ENCODE data around the gene GFRA1. TPM values are rescaled to one million over a fixed set of nuclear protein-coding genes. Genes with fewer than 3 reads are reported as not detected.

GFRA1 gene
- total RNA-seq, 4 donors from 2014 or later, result 2.6 to 75.1 (median 48.0) TPM

DNA sequence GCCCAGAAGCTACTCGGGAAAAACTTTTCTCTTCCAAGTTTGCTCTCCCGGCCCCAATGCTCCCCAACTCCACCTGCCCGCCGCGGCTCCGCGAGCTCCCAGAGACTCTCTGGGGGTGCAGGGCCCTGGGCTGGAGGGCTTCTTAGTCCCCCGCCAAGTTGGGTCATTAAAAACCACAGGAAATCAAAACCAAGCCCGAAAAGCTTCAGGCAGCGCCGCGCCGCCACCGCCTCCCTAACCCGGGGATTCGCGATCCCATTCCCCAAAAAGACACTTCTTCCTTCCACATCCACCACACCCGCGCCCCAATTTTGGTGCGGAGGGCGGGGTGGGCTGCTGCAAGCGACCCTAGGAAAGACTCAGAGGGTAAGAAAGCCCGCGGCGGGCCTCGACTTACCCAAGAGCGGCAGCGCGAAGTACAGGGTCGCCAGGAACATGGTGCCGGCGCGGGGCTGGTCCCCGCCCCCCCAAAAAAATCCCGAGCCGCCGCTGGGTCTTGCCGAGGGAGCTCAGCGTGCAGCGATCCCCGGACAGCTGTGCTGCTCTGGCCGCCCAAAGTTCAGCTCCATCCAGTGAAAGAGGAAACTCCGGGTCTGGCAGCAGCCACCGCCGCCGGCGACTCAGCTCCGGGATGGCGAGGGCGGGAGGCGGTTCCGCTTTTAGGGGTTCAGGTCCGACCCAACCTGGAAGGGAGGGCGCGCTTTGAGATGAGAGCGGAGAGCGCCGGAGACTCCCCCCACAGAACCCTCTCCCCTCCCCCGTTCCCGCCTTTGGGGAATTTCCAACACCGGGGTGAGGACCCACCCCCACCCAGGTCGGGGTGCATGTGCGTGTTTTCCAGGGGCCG lies 1.2 kb downstream of the GFRA1 start:
- intact Hi-C loops (cut with DNase I; ENCODE audit: low total_unique reads), result no loop called here
- Histone ChIP-seq H3K4me3 (peak overlapping the region; percentile 33 to 49), H3K4me1 (no peaks in the 10 kb centered on the region), H3K9me3 (no peaks in the 10 kb centered on the region), H3K36me3 (no peaks in the 10 kb centered on the region), H3K27me3 (peaks cover 0 to 5% of the 10 kb centered on the region in 2 donors), H3K27ac (peak overlapping the region in 1 of 2 donors; percentile 63)
- TF ChIP-seq, protein P1, sequence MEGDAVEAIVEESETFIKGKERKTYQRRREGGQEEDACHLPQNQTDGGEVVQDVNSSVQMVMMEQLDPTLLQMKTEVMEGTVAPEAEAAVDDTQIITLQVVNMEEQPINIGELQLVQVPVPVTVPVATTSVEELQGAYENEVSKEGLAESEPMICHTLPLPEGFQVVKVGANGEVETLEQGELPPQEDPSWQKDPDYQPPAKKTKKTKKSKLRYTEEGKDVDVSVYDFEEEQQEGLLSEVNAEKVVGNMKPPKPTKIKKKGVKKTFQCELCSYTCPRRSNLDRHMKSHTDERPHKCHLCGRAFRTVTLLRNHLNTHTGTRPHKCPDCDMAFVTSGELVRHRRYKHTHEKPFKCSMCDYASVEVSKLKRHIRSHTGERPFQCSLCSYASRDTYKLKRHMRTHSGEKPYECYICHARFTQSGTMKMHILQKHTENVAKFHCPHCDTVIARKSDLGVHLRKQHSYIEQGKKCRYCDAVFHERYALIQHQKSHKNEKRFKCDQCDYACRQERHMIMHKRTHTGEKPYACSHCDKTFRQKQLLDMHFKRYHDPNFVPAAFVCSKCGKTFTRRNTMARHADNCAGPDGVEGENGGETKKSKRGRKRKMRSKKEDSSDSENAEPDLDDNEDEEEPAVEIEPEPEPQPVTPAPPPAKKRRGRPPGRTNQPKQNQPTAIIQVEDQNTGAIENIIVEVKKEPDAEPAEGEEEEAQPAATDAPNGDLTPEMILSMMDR (IDR thresholded peaks at IDR 0.05), result no peak
- no peak for TF ChIP-seq POLR2A (IDR thresholded peaks at IDR 0.05)
- DNase-seq, result peak in 1 of 2 donors; percentile 42

DNA sequence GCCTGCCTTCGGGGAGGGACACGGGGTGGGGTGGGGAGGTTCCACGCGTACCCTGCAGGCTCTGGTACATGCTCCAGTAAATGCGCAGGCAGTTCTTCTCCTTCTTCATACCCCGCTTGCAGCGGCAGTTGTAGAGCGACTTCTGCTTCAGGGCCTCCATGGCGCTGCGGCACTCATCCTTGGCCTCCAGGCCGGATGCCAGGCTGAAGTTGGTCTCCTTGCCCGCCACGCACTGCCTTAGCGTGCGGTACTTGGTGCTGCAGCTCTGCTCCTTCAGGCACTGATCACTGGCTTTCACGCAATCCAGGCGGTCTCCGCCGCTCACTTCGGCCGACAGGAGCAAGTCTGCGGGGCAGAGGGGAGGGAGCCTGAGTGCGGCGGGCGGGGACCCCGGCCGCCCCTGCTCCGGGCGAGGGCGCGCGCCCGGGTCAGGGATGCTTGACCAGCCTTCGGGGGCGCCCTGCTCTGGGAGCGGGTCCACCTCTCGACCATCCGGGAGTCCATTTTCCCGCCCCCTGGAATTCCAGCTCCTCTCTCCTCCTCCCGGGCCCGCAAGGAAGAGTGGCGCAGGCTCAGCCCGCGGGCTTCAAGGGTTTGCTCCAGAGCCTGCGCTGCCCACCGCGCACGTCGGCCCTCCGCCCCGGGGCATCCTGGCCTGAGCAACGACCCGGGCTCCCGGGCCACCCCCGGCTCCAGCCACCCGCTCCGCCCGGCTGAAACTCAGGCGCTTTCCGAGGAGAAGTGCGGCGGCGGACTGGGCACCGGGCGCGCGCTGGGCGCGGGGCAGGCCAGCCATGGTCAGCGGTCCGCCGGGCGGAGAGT lies 2.0 kb downstream of the GFRA1 start:
- Histone ChIP-seq H3K27ac (peak overlapping the region in 1 of 2 donors; percentile 63), H3K4me1 (no peaks in the 10 kb centered on the region), H3K36me3 (no peaks in the 10 kb centered on the region), H3K9me3 (no peaks in the 10 kb centered on the region), H3K4me3 (peak overlapping the region; percentile 33 to 49), H3K27me3 (peaks cover 0 to 3% of the 10 kb centered on the region in 2 donors)
- DNase-seq, result peak in 1 of 2 donors; percentile 26
- TF ChIP-seq POLR2A (IDR thresholded peaks at IDR 0.05), result no peak
- TF ChIP-seq, protein P1 (IDR thresholded peaks at IDR 0.05), result no peak
- intact Hi-C loops (cut with DNase I; ENCODE audit: low total_unique reads), result no loop called here

DNA sequence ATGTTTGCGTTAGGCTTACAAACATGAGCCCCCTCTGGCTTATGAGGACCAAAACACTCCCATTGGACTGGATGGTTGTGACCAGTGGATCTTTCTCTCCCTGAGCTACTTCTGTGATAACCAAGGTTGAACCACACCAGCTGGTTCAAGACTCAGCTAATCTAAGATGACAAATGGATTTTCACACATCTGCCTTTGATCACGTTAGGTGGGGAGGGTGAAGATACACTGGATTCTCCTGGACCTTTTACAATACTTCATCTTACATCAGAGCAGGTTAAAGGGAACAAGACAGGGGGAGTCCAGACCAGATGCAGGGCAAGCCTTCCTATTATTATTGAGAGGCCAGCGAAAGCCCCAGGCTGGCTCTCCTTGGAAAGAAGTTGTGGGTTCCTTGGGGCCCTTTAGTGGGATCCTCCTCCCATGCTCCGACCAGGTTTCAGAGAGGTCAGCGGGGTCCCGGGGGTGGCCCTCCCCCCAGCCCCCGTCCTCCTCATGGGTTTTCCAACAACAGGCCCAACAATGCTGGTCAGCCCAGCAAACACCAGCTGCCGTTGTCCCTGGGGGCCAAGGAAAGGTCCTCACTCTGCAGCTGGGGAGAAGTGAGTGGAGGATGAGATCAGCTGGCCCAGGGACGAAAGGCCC lies 2.8 kb downstream of the GFRA1 start:
- Histone ChIP-seq H3K4me3 (no peak overlapping the region), H3K4me1 (no peaks in the 10 kb centered on the region), H3K27ac (no peak overlapping the region), H3K27me3 (no peaks in the 10 kb centered on the region), H3K36me3 (no peaks in the 10 kb centered on the region), H3K9me3 (no peaks in the 10 kb centered on the region)
- no peak for DNase-seq
- intact Hi-C loops (cut with DNase I; ENCODE audit: low total_unique reads), result no loop called here
- TF ChIP-seq, protein P1 (IDR thresholded peaks at IDR 0.05), result no peak
- no peak for TF ChIP-seq POLR2A (IDR thresholded peaks at IDR 0.05)

DNA sequence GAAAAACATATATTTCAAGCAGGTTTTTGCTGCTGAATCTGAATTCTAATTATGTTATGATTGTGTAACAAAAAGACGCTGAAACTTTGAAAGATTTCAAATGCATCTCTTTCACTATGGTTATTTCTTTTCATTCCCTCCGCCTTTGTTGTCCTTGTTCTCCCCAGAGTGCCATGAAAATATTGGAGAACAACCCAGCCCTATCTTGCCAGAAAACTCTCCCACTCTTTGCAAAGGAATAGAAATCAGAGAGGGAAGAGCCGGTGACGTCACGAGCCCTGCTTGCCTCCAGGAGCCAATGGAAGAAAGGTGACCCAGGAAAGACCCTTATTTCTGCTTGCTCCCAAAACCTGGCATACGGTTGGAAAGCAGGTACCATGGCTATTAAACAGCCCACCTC lies 3.4 kb downstream of the GFRA1 start:
- TF ChIP-seq, protein P1 (IDR thresholded peaks at IDR 0.05), result no peak
- no peak for TF ChIP-seq POLR2A (IDR thresholded peaks at IDR 0.05)
- intact Hi-C loops (cut with DNase I; ENCODE audit: low total_unique reads), result no loop called here
- Histone ChIP-seq H3K4me1 (no peaks in the 10 kb centered on the region), H3K9me3 (no peaks in the 10 kb centered on the region), H3K27me3 (no peaks in the 10 kb centered on the region), H3K27ac (no peak overlapping the region), H3K36me3 (no peaks in the 10 kb centered on the region), H3K4me3 (no peak overlapping the region)
- peak; percentile 32 to 55 for DNase-seq
